HCT116 (cell line): Measurements from ENCODE around the gene LBR. TPM values are rescaled to one million over a fixed set of nuclear protein-coding genes. Genes with fewer than 3 reads are reported as not detected.

Source experiments
- ATAC-seq: fragments of 200-7000 bp; cut with Tn5 transposase; 2 replicates; pipeline ENCODE4 v1.9.1; 2020; ENCODE audit warnings: mild to moderate bottlenecking, moderate library complexity
- BruUV-seq: library from RNA; stranded (reverse); fragments of 400-500 nt; replicated peaks from 2 replicates; lab custom pipeline; 2021; lab: Mats Ljungman, UMichigan
- CTCF ChIA-PET: fragments of 300-600 bp; sonication (Branson Sonifier 250); formaldehyde crosslinking; loops from one replicate; lab custom pipeline; 2021; ENCODE audit warnings: antibody characterized with exemption; lab: Charles Lee
- POLR2A ChIA-PET: fragments of 300-600, 350-600 bp; sonication (Branson Sonifier 250); formaldehyde crosslinking; loops from one replicate; lab custom pipeline; 2021; ENCODE audit warnings: antibody characterized with exemption; lab: Charles Lee
- RAD21 ChIA-PET, 2 experiments: fragments of 300-600 bp; sonication (Branson Sonifier 250); formaldehyde crosslinking; loops; one replicate each; lab custom pipeline; 2023; ENCODE audit warnings: low total read pairs in 2 of 2; ENCODE audit not compliant: uncharacterized antibody in 2 of 2, unreplicated experiment in 2 of 2, low non-redundant PET in 1 of 2; lab: Charles Lee
- DNase-seq: peaks from one replicate; pipeline ENCODE4 v3.0.0-alpha.2; 2010; ENCODE audit warnings: low read depth, low spot score
- H2AFZ ChIP-seq: fragments of 200-600 bp; shearing (Covaris generic), sonication (generic); 2 replicates; pipeline ENCODE4 v1.6.1; 2017; ENCODE audit warnings: low read depth, mixed run types, mixed read lengths, antibody characterized with exemption, low read length; ENCODE audit not compliant: poor library complexity, severe bottlenecking
- H3K27ac ChIP-seq: 2 replicates; pipeline ENCODE4 v1.5.1; 2012; ENCODE audit warnings: low read depth, low read length
- H3K27me3 ChIP-seq: fragments of 200-600 bp; sonication (generic); 2 replicates; pipeline ENCODE4 v1.6.1; 2016; ENCODE audit warnings: mixed run types, low read length, mixed read lengths; ENCODE audit not compliant: insufficient read depth
- H3K36me3 ChIP-seq, 2 experiments: fragments of 200-500 bp in 1 of 2; fragments of 200-600 bp in 1 of 2; sonication (Bioruptor generic) in 1 of 2; sonication (generic) in 1 of 2; 2 replicates each; pipeline versions ENCODE4 v1.5.1 to v1.6.1; 2014 to 2016; ENCODE audit warnings: low read length in 2 of 2, inconsistent platforms in 1 of 2, mixed read lengths in 1 of 2, mixed run types in 1 of 2; ENCODE audit not compliant: insufficient read depth in 2 of 2, control insufficient read depth in 1 of 2
- H3K4me1 ChIP-seq, 2 experiments: fragments of 200-600 bp in 1 of 2; sonication (generic) in 1 of 2; 2 replicates each; pipeline versions ENCODE4 v1.5.1 to v1.6.1; 2012 to 2017; ENCODE audit warnings: low read length in 2 of 2, inconsistent platforms in 1 of 2, mild to moderate bottlenecking in 1 of 2, mixed read lengths in 1 of 2, mixed run types in 1 of 2, moderate library complexity in 1 of 2; ENCODE audit not compliant: insufficient read depth in 2 of 2, control insufficient read depth in 1 of 2
- H3K4me2 ChIP-seq: fragments of 200-600 bp; sonication (generic); 2 replicates; pipeline ENCODE4 v1.6.1; 2017; ENCODE audit warnings: mixed run types, low read length, mixed read lengths
- H3K4me3 ChIP-seq, 2 experiments: fragments of 200-600 bp in 1 of 2; sonication (generic) in 1 of 2; replicated peaks in 1 of 2; 2 replicates each; pipeline ENCODE4 v1.5.1; 2011 to 2016; ENCODE audit warnings: low read length in 2 of 2, control low read depth in 1 of 2, low read depth in 1 of 2, mild to moderate bottlenecking in 1 of 2, mixed read lengths in 1 of 2, mixed run types in 1 of 2
- H3K79me2 ChIP-seq: fragments of 200-600 bp; sonication (generic); 2 replicates; pipeline ENCODE4 v1.6.1; 2017; ENCODE audit warnings: mild to moderate bottlenecking, mixed run types, low read length, moderate library complexity, mixed read lengths; ENCODE audit not compliant: insufficient read depth
- H3K9ac ChIP-seq: fragments of 200-600 bp; sonication (generic); 2 replicates; pipeline ENCODE4 v1.6.1; 2016; ENCODE audit warnings: low read length, mixed read lengths
- H3K9me2 ChIP-seq: fragments of 200-600 bp; sonication (generic), shearing (Covaris generic); 2 replicates; pipeline ENCODE4 v1.6.1; 2017; ENCODE audit warnings: mixed run types, mild to moderate bottlenecking, moderate library complexity; ENCODE audit not compliant: insufficient read depth
- H3K9me3 ChIP-seq, 2 experiments: fragments of 200-500 bp in 1 of 2; fragments of 200-600 bp in 1 of 2; sonication (Bioruptor generic) in 1 of 2; sonication (generic) in 1 of 2; 2 replicates each; pipeline ENCODE4 v1.6.1; 2014 to 2017; ENCODE audit warnings: low read length in 2 of 2, mixed read lengths in 2 of 2, inconsistent platforms in 1 of 2, low read depth in 1 of 2, mild to moderate bottlenecking in 1 of 2, mixed run types in 1 of 2, moderate library complexity in 1 of 2; ENCODE audit not compliant: control insufficient read depth in 1 of 2, insufficient read depth in 1 of 2
- H4K20me1 ChIP-seq: fragments of 200-600 bp; sonication (generic), shearing (Covaris generic); 2 replicates; pipeline ENCODE4 v1.6.1; 2017; ENCODE audit warnings: mixed run types, mild to moderate bottlenecking, moderate library complexity; ENCODE audit not compliant: insufficient read depth
- CTCF ChIP-seq, 3 experiments: fragments of 200-600 bp in 1 of 3; sonication (generic) in 1 of 3; IDR thresholded peaks in 2 of 3; conservative IDR thresholded peaks in 1 of 3; 2 replicates each; pipeline ENCODE4 v1.5.1; 2012 to 2017; ENCODE audit warnings: low read depth in 2 of 3, low read length in 2 of 3, antibody characterized with exemption in 1 of 3, borderline replicate concordance in 1 of 3, control low read depth in 1 of 3, mild to moderate bottlenecking in 1 of 3, mixed read lengths in 1 of 3, mixed run types in 1 of 3, moderate library complexity in 1 of 3; ENCODE audit not compliant: insufficient read depth in 1 of 3
- EGR1 ChIP-seq: IDR thresholded peaks from 2 replicates; pipeline ENCODE4 v1.6.1; 2012; ENCODE audit warnings: low read depth
- FOSL1 ChIP-seq: IDR thresholded peaks from 2 replicates; pipeline ENCODE4 v1.6.1; 2012; ENCODE audit warnings: low read depth
- JUND ChIP-seq: IDR thresholded peaks from 2 replicates; pipeline ENCODE4 v1.6.1; 2012
- POLR2AphosphoS5 ChIP-seq: IDR thresholded peaks from 2 replicates; pipeline ENCODE4 v1.6.1; 2011; ENCODE audit warnings: mild to moderate bottlenecking, low read depth, low read length, moderate library complexity
- RAD21 ChIP-seq: IDR thresholded peaks from 2 replicates; pipeline ENCODE4 v1.6.1; 2012; ENCODE audit warnings: low read depth, mild to moderate bottlenecking
- SP1 ChIP-seq: IDR thresholded peaks from 2 replicates; pipeline ENCODE4 v1.6.1; 2012; ENCODE audit warnings: low read depth
- SRF ChIP-seq: IDR thresholded peaks from 2 replicates; pipeline ENCODE4 v1.6.1; 2012; ENCODE audit warnings: low read depth
- intact Hi-C: fragments of 100-400 bp; cut with micrococcal nuclease; formaldehyde crosslinking; loops from 2 replicates; pipeline ENCODE4 v1.10.0; 2022
- total RNA-seq: library from RNA; stranded (reverse); gene quantifications from one replicate; pipeline ENCODE4 v1.2.1, GENCODE V29; 2021; ENCODE audit not compliant: unreplicated experiment
- TF ChIP-seq, protein P1 (sequence below): IDR thresholded peaks from 2 replicates; pipeline ENCODE4 v1.6.1; 2012

LBR gene
- total RNA-seq, 1 experiment from 2014 or later, result 97.4 TPM

DNA sequence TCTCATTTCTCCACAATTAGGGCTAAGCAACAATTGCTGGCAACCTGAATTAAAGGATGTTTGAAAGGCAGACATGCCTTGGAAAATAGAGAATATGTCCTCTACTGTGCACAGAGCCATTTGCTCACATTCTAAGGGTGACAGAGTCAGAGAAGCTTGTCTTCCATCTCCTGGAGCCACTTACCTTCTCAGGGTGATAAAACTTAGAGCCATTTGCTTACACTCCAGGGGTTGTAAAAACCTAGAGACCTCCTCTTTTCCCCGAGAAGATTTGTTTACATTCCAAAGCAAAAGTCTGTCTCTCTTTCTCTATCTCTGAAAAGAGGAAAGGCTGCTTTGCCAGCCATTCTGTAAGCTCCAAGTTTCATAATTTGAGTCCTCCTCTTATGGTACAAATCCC, 61.3 kb downstream of the LBR start:
- DNase-seq, result no peak
- no peak overlapping the region for H2AFZ ChIP-seq
- H3K4me2 ChIP-seq, result no peak overlapping the region
- no TSS peak for BruUV-seq
- CTCF ChIA-PET, result no interaction called here
- no peak for TF ChIP-seq RAD21
- no peak for TF ChIP-seq POLR2AphosphoS5
- no peak for TF ChIP-seq CTCF (IDR thresholded peaks at IDR 0.05 in 2 of 3, conservative IDR thresholded peaks at IDR 0.05 in 1 of 3; ENCODE audit: borderline replicate concordance in 1 of 3, insufficient read depth in 1 of 3, low read depth in 2 of 3, low read length in 2 of 3)
- TF ChIP-seq SP1, result no peak
- TF ChIP-seq EGR1, result no peak
- TF ChIP-seq SRF, result no peak
- TF ChIP-seq, all 23 proteins: peak for 0
- intact Hi-C loops, result no loop called here
- ChIA-PET RAD21 (no interaction called here), POLR2A (no interaction called here)
- no peaks in the 10 kb centered on the region for H4K20me1 ChIP-seq
- H3K27ac ChIP-seq, result no peak overlapping the region
- H3K36me3 ChIP-seq, result no peaks in the 10 kb centered on the region
- H3K9ac ChIP-seq, result no peak overlapping the region
- no peaks in the 10 kb centered on the region for H3K79me2 ChIP-seq
- H3K4me3 ChIP-seq, result no peak overlapping the region
- H3K27me3 ChIP-seq, result no peaks in the 10 kb centered on the region
- no peaks in the 10 kb centered on the region for H3K9me2 ChIP-seq
- H3K9me3 ChIP-seq, result no peaks in the 10 kb centered on the region
- no peaks in the 10 kb centered on the region for H3K4me1 ChIP-seq
- no peak for ATAC-seq

- DNase-seq (no peak), ATAC-seq (no peak)
- POLR2A ChIA-PET, result no interaction called here
- no TSS peak for BruUV-seq
- intact Hi-C loops, result no loop called here
- H3K36me3 ChIP-seq, result no peaks in the 10 kb centered on the region
- H3K79me2 ChIP-seq, result no peaks in the 10 kb centered on the region
- RAD21 ChIA-PET, result no interaction called here
- H3K4me2 ChIP-seq, result no peak overlapping the region
- TF ChIP-seq CTCF (IDR thresholded peaks at IDR 0.05 in 2 of 3, conservative IDR thresholded peaks at IDR 0.05 in 1 of 3; ENCODE audit: borderline replicate concordance in 1 of 3, insufficient read depth in 1 of 3, low read depth in 2 of 3, low read length in 2 of 3) (no peak), FOSL1 (no peak), POLR2AphosphoS5 (no peak), SRF (no peak), JUND (no peak)
- TF ChIP-seq, protein P1, sequence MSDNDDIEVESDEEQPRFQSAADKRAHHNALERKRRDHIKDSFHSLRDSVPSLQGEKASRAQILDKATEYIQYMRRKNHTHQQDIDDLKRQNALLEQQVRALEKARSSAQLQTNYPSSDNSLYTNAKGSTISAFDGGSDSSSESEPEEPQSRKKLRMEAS, result no peak
- no peaks in the 10 kb centered on the region for H3K27me3 ChIP-seq
- no peaks in the 10 kb centered on the region for H3K9me3 ChIP-seq
- no peak overlapping the region for H3K9ac ChIP-seq
- no peak overlapping the region for H3K27ac ChIP-seq
- no peak overlapping the region for H3K4me3 ChIP-seq
- H2AFZ ChIP-seq, result no peak overlapping the region
- no peaks in the 10 kb centered on the region for H4K20me1 ChIP-seq
- no peaks in the 10 kb centered on the region for H3K9me2 ChIP-seq
- CTCF ChIA-PET, result no interaction called here
- no peaks in the 10 kb centered on the region for H3K4me1 ChIP-seq
These were observed 61.8 kb downstream of the LBR start for GRCh38 chr1:225366018-225366417.
